OCI-LY3 (cell line): ENCODE data around the gene F12.

Source experiments
- H2AFZ ChIP-seq: fragments of 200-600, 300-600 bp; shearing (Covaris generic); 2 replicates; pipeline ENCODE4 v1.6.0; 2014; ENCODE audit warnings: antibody characterized with exemption, low read depth, low read length
- H3K27ac ChIP-seq: fragments of 200-600, 300-600 bp; sonication (generic); 2 replicates; pipeline ENCODE4 v1.5.1; 2014; ENCODE audit warnings: mild to moderate bottlenecking, low read length, moderate library complexity, mixed read lengths
- H3K27me3 ChIP-seq: fragments of 200-600, 300-600 bp; sonication (generic); 2 replicates; pipeline ENCODE4 v1.6.1; 2014; ENCODE audit warnings: low read depth, low read length, mixed read lengths
- H3K36me3 ChIP-seq: fragments of 200-600, 300-600 bp; sonication (generic); replicated peaks from 2 replicates; pipeline ENCODE3; 2014; ENCODE audit warnings: low read depth, low read length, mixed read lengths
- H3K4me1 ChIP-seq: fragments of 300-600, 200-600 bp; sonication (generic); 2 replicates; pipeline ENCODE4 v1.6.1; 2014; ENCODE audit warnings: low read length, mixed read lengths
- H3K4me2 ChIP-seq: fragments of 200-600, 300-600 bp; sonication (generic); 2 replicates; pipeline ENCODE4 v1.6.1; 2014; ENCODE audit warnings: low read length, mixed read lengths
- H3K4me3 ChIP-seq: fragments of 300-600, 200-600 bp; sonication (generic); 2 replicates; pipeline ENCODE4 v1.5.1; 2014; ENCODE audit warnings: antibody characterized with exemption, mild to moderate bottlenecking, low read length, moderate library complexity
- H3K79me2 ChIP-seq: fragments of 300-600, 200-600 bp; shearing (Covaris generic); 2 replicates; pipeline ENCODE4 v1.6.1; 2014; ENCODE audit warnings: mild to moderate bottlenecking, low read length, mixed read lengths
- H3K9ac ChIP-seq: fragments of 300-600, 200-600 bp; shearing (Covaris generic); 2 replicates; pipeline ENCODE4 v1.6.0; 2014; ENCODE audit warnings: mild to moderate bottlenecking, low read length, moderate library complexity
- H3K9me3 ChIP-seq: fragments of 200-600, 300-600 bp; shearing (Covaris generic); 2 replicates; pipeline ENCODE4 v1.6.1; 2014; ENCODE audit warnings: low read length, mixed read lengths; ENCODE audit not compliant: insufficient read depth
- H4K20me1 ChIP-seq: fragments of 200-600, 300-600 bp; sonication (generic); 2 replicates; pipeline ENCODE4 v1.6.1; 2016; ENCODE audit warnings: low read length, mixed read lengths; ENCODE audit not compliant: insufficient read depth
- CTCF ChIP-seq: fragments of 200-600, 300-600 bp; sonication (generic); IDR thresholded peaks from 2 replicates; pipeline ENCODE4 v1.5.1; 2014; ENCODE audit warnings: antibody characterized with exemption, low read length, low read depth
- EZH2phosphoT487 ChIP-seq: fragments of 200-600 bp; shearing (Covaris generic); IDR thresholded peaks from 2 replicates; pipeline ENCODE4 v1.6.1; 2018; ENCODE audit warnings: antibody characterized with exemption, mixed run types, low read depth

Gene F12

GRCh38 chr5:177456976-177457851 lies 47.9 kb upstream of the F12 start:
- H3K4me2 ChIP-seq, result no peak overlapping the region
- H3K4me3 ChIP-seq, result no peak overlapping the region
- H3K27ac ChIP-seq, result no peak overlapping the region
- H4K20me1 ChIP-seq, result peaks cover 23% of the 10 kb centered on the region
- no peaks in the 10 kb centered on the region for H3K79me2 ChIP-seq
- no peak overlapping the region for H2AFZ ChIP-seq
- no peaks in the 10 kb centered on the region for H3K9me3 ChIP-seq
- no peaks in the 10 kb centered on the region for H3K36me3 ChIP-seq
- no peak overlapping the region for H3K9ac ChIP-seq
- no peaks in the 10 kb centered on the region for H3K27me3 ChIP-seq
- peaks cover 14% of the 10 kb centered on the region for H3K4me1 ChIP-seq
- TF ChIP-seq EZH2phosphoT487, result no peak
- TF ChIP-seq CTCF, result no peak

- H3K4me2 ChIP-seq, result no peak overlapping the region
- H2AFZ ChIP-seq, result no peak overlapping the region
- peaks cover 14% of the 10 kb centered on the region for H3K4me1 ChIP-seq
- peaks cover 23% of the 10 kb centered on the region for H4K20me1 ChIP-seq
- H3K27ac ChIP-seq, result no peak overlapping the region
- no peak overlapping the region for H3K4me3 ChIP-seq
- H3K36me3 ChIP-seq, result no peaks in the 10 kb centered on the region
- H3K9ac ChIP-seq, result no peak overlapping the region
- H3K27me3 ChIP-seq, result no peaks in the 10 kb centered on the region
- no peaks in the 10 kb centered on the region for H3K79me2 ChIP-seq
- TF ChIP-seq EZH2phosphoT487, result no peak
- no peak; the same call in 1 of the 2 replicates for TF ChIP-seq CTCF
- no peaks in the 10 kb centered on the region for H3K9me3 ChIP-seq
Measured at GRCh38 chr5:177456591-177456964, 47.2 kb upstream of the F12 start.

GRCh38 chr5:177455661-177456590 lies 46.6 kb upstream of the F12 start:
- Histone ChIP-seq H3K4me2 (peak overlapping the region; percentile 77), H3K4me1 (peaks cover 14% of the 10 kb centered on the region), H4K20me1 (peaks cover 23% of the 10 kb centered on the region), H3K9me3 (no peaks in the 10 kb centered on the region), H2AFZ (peak overlapping the region; percentile 37; the same call in 1 of the 2 replicates), H3K79me2 (no peaks in the 10 kb centered on the region), H3K27me3 (no peaks in the 10 kb centered on the region), H3K36me3 (no peaks in the 10 kb centered on the region), H3K27ac (peak overlapping the region; percentile 64), H3K4me3 (peak overlapping the region; percentile 78), H3K9ac (peak overlapping the region; percentile 59)
- peak; percentile 81 for TF ChIP-seq CTCF
- no peak for TF ChIP-seq EZH2phosphoT487
